ENCODE data around the gene AVPI1.
A peak's percentile ranks its signal among the peaks of the same experiment; 100 is the strongest.
"Not testable (repeated sequence)": the region's sequence is repeated elsewhere in the genome, so short reads cannot be mapped to it uniquely, and the experiment has no call there.

Gene AVPI1

DNA sequence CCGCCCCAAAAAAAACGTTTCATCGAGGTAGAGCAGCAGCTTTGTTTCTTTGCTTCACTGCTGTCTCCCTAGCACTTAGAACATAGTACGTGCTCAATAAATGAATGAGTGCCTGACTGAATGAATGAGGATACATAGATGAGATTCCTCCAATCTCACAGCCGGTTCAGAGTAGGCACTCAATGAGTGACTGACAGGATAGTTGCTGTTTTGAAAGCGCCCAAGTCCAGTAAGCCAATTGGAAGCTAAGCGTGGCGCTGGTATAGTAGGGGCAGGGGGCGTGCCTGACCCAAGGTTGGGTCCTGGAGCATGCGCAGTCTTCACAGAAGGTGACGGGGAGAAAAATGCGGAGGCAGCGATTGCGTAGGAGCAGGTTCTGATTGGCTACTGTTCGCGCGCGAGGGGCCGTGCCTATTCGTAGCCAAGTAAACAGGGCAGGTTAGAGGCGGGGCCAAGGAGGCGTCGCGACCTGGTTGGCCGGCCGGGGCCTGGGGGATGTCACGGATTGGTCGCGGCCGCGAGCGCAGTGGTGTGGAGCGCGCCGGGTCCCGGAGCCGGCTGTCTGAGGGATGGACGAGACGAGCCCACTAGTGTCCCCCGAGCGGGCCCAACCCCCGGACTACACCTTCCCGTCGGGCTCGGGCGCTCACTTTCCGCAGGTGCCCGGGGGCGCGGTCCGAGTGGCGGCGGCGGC lies 46.7 kb downstream of the AVPI1 start, which contains the start of gene PI4K2A:
Gene PI4K2A, plus strand, starts transcription at position 498 of the 694 bp plus-strand sequence. Its CDS starts 72 bp downstream, at position 570.
- peak; percentile 99 for DNase-seq

DNA sequence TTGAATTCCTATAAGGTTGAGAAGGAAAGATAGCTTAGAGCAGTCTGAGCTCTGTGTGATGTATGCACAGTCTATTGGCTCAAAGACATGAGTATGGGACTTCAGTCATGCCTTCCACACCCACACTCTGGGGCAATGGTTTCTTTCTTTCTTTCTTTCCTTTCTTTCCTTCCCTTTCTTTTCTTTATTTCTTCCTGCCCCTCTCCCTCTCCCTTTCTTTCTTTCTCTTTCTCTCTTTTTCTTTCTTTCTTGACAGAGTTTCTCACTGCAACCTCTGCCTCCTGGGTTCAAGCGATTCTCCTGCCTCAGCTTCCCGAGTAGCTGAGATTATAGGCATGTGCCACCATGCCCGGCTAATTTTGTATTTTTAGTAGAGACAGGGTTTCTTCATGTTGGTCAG lies 48.0 kb downstream of the AVPI1 start:
- DNase-seq = not testable (repeated sequence)

DNA sequence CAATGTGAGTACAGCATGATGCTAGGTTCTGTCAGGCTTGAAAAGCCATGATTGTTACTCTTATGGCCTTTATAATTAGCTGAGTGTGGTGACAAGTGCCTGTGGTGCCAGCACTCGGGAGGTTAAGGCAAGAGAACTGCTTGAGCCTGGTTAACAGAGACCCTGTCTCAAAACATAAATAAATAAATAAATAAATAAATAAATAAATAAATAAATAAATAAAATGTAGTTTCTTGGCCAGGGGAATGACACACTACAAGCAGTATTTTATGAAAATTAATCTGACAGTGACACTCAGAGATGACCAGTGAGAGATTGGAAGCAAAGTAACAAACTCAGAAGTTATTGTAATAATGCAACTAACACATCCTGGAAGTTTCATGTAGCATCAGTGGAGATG lies 51.5 kb downstream of the AVPI1 start:
- DNase-seq = no peak

DNA sequence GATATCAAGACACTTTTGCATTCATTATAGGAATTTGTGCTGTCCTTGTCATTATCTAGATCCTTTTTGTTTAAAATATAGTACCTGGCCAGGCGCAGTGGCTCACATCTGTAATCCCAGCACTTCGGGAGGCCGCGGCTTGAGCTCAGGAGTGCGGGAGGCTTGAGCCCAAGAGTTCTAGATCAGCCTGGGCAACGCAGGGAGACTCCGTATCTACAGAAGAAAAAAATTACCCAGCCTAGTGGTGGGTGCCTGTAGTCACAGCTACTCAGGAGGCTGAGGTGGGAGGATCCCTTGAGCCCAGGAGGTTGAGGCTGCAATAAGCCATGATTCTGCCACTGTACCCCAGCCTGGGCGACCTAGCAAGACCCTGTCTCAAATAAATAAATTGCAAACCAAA lies 53.1 kb downstream of the AVPI1 start:
- peak; percentile 35 to 46 for DNase-seq

DNA sequence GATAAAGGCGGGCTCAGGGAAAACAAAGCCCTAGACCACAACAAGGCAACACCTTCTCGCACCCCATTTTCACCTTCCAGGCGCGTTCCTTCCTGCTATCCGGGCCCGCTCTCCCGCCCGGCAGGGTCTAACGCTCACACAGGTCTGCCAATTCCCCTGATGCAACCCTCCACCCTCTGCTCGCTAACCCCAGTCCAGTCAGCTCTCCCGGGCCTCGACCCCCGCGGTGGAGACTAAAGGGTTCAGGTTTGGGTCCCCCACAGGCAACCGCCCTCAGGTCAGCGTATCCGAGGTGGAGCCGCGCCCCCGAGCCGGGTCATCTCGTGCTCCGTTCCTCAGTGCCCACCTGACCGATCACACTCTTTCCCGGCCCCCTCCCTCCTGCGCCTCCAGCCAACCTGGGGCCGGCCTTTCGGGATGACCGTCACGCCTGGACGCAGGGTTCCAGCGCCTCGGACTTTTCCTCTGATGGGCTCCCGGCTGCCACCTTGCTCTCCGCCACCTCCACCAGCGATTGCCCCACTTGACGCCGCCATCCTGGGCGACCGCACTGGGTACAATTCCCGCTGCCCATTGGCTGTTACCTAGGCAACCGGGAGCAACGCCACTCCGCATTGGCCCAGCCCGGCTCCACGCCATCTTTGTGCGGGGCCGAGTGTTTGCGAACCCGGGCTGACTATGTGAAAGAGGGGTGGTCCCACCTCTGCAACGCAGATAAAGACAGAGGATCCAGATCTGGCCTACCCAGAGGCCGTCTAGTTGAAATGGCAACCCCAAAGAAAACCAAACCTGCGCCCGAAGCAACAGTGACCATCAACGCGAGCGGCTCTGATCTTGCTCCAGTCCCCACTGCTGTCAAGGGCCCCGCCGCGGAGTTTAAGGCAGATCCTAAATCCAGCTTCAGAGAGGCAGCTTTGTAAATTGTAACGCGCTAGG lies 53.8 kb downstream of the AVPI1 start, which contains the start of gene MORN4:
Gene MORN4, minus strand, starts transcription at position 552 of the 936 bp plus-strand sequence. CDS start 13,847 bp downstream, outside the sequence.
- DNase-seq = peak; percentile 92 to 93

DNA sequence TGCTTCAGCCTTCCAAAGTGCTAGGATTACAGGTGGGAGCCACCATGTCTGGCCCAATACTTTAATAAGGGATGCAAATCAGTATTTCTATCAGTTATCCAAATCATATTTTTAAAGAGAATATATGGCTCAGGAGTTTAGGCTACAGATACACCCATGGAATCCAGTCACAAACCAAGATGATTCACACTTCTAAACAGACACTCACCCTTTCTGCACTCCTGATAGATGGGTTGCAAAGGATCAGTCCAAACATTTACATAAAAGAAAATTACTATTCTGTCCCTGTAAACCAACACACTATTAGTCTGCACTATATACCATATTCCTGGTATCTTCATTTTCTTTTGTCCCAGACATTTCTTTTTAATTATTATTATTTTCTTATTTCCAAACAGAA lies 55.9 kb downstream of the AVPI1 start:
- no peak for DNase-seq

DNA sequence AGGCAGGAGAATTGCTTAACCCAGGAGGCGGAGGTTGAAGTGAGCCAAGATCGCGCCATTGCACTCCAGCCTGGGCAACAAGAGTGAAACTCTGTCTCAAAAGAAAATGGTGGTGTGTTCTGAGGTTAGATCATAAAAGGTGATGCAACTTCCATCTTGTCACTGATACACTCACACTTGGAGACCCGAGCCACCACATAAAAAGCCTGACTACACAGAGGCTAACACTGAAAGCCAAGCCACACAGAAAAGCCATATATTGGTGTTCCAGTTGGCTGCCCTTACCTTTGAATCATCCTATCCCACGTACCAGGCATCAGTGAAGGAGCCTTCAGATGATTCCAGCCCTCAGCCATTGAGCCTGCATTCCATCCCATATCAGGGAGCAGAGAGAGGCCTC lies 57.8 kb downstream of the AVPI1 start:
- DNase-seq = no peak

DNA sequence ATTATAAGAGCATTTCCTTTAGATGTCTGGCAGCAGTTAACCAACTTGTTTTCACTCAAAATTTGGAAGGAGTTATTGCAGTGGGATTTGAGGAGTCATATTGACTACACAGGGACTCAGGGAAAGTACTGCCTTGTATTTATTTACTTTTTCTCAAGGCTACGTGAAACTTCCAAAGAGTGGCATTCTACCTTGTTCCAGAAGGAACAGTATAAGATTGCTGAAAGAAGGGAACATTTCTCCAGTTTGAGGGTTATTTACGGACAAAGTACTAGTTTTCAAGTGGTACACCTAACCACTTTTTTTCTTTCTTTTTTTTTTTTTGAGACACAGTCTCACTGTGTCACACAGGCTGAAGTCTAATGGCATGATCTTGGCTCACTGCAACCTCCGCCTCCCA lies 58.8 kb downstream of the AVPI1 start:
- DNase-seq = no peak

DNA sequence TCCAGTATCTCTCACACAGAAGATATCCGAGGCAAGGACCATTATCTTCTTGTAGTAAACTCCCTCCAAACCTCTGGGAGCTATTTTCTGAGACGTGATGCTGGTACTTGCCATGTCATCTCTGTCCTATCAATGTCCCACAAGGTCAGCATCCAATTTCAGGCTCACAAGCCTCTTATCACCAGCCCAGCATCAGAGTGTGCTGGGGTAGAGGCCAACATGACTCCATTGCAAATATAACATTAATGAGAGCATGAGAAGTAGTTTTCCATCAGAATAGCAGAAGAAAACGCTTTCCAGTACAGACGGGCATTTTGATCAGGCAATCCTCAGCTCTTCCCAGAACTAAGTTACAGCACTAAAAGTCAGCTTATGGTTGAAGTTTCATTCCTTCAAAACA lies 59.3 kb downstream of the AVPI1 start:
- no peak for DNase-seq
